Mesenchymal stem cell (in vitro differentiated cells and primary cell): ENCODE data around the gene SAMD10. TPM values are rescaled to one million over a fixed set of nuclear protein-coding genes. Genes with fewer than 3 reads are reported as not detected.

ENCODE experiments used
- DNase-seq: peaks from one replicate; pipeline ENCODE4 v3.0.0-alpha.2; 2013
- H2AFZ ChIP-seq: one replicate; pipeline ENCODE4 v1.6.1; 2013; ENCODE audit warnings: low read depth, mild to moderate bottlenecking, control low read depth, inconsistent platforms, low read length, moderate library complexity
- H2AK5ac ChIP-seq: 2 replicates; pipeline ENCODE4 v1.6.1; 2013; ENCODE audit warnings: low read length, moderate library complexity, mild to moderate bottlenecking, inconsistent platforms; ENCODE audit not compliant: severe bottlenecking
- H2BK120ac ChIP-seq: one replicate; pipeline ENCODE4 v1.6.1; 2013; ENCODE audit warnings: low read depth, mild to moderate bottlenecking, inconsistent platforms, low read length, moderate library complexity
- H2BK12ac ChIP-seq, 2 experiments: one replicate each; pipeline ENCODE4 v1.6.1; 2013; ENCODE audit warnings: inconsistent platforms in 2 of 2, low read length in 2 of 2, mild to moderate bottlenecking in 2 of 2, moderate library complexity in 2 of 2, control low read depth in 1 of 2
- H2BK15ac ChIP-seq: one replicate; pipeline ENCODE4 v1.6.1; 2013; ENCODE audit warnings: mild to moderate bottlenecking, low read depth, inconsistent platforms; ENCODE audit not compliant: poor library complexity, severe bottlenecking
- H2BK5ac ChIP-seq: 2 replicates; pipeline ENCODE4 v1.6.1; 2013; ENCODE audit warnings: low read depth, mild to moderate bottlenecking, low read length, control low read depth, inconsistent platforms; ENCODE audit not compliant: poor library complexity, severe bottlenecking
- H3K14ac ChIP-seq, 2 experiments: one replicate each; pipeline ENCODE4 v1.6.1; 2013; ENCODE audit warnings: inconsistent platforms in 2 of 2, low read length in 2 of 2, control low read depth in 1 of 2, mild to moderate bottlenecking in 1 of 2, moderate library complexity in 1 of 2
- H3K18ac ChIP-seq, 2 experiments: one replicate each; pipeline ENCODE4 v1.6.1; 2013; ENCODE audit warnings: inconsistent platforms in 2 of 2, low read length in 2 of 2, control low read depth in 1 of 2, low read depth in 1 of 2, mild to moderate bottlenecking in 1 of 2
- H3K23ac ChIP-seq, 2 experiments: one replicate each; pipeline ENCODE4 v1.6.1; 2013; ENCODE audit warnings: inconsistent platforms in 2 of 2, low read length in 2 of 2, mild to moderate bottlenecking in 2 of 2, moderate library complexity in 2 of 2, control low read depth in 1 of 2
- H3K27ac ChIP-seq: 2 replicates; pipeline ENCODE4 v1.5.1; 2013; ENCODE audit warnings: mild to moderate bottlenecking, moderate library complexity, low read length, control low read depth, inconsistent platforms; ENCODE audit not compliant: poor library complexity, severe bottlenecking
- H3K27me3 ChIP-seq, 2 experiments: 2 replicates each; pipeline versions ENCODE4 v1.6.1 to v1.7.0; 2013; ENCODE audit warnings: low read length in 2 of 2, mild to moderate bottlenecking in 2 of 2, moderate library complexity in 2 of 2, control low read depth in 1 of 2, inconsistent platforms in 1 of 2; ENCODE audit not compliant: control insufficient read depth in 1 of 2, insufficient read depth in 1 of 2
- H3K36me3 ChIP-seq, 2 experiments: 2 replicates each; pipeline versions ENCODE4 v1.6.1 to v1.7.0; 2013; ENCODE audit warnings: low read length in 2 of 2, control low read depth in 1 of 2, inconsistent platforms in 1 of 2, low read depth in 1 of 2, mild to moderate bottlenecking in 1 of 2; ENCODE audit not compliant: insufficient read depth in 2 of 2, control insufficient read depth in 1 of 2
- H3K4ac ChIP-seq, 2 experiments: one replicate each; pipeline ENCODE4 v1.6.1; 2013; ENCODE audit warnings: inconsistent platforms in 2 of 2, low read length in 2 of 2, mild to moderate bottlenecking in 2 of 2, moderate library complexity in 2 of 2, control low read depth in 1 of 2, low read depth in 1 of 2
- H3K4me1 ChIP-seq: 2 replicates; pipeline ENCODE4 v1.6.1; 2013; ENCODE audit warnings: low read depth, low read length, control low read depth; ENCODE audit not compliant: control insufficient read depth, insufficient read depth
- H3K4me2 ChIP-seq: 2 replicates; pipeline ENCODE4 v1.6.1; 2013; ENCODE audit warnings: low read length, mild to moderate bottlenecking, inconsistent platforms; ENCODE audit not compliant: poor library complexity, severe bottlenecking
- H3K4me3 ChIP-seq, 2 experiments: 2 replicates each; pipeline versions ENCODE4 v1.5.1 to v1.7.0; 2013; ENCODE audit warnings: low read length in 2 of 2, mild to moderate bottlenecking in 2 of 2, control low read depth in 1 of 2, low read depth in 1 of 2; ENCODE audit not compliant: insufficient read depth in 1 of 2
- H3K79me1 ChIP-seq: replicated peaks from 2 replicates; pipeline ENCODE4 v1.6.1; 2013; ENCODE audit warnings: mild to moderate bottlenecking, control low read depth, low read length, inconsistent platforms; ENCODE audit not compliant: poor library complexity, severe bottlenecking
- H3K9ac ChIP-seq: 2 replicates; pipeline ENCODE4 v1.7.0; 2013; ENCODE audit warnings: mild to moderate bottlenecking, low read length, moderate library complexity
- H3K9me3 ChIP-seq: 2 replicates; pipeline ENCODE4 v1.7.0; 2013; ENCODE audit warnings: mild to moderate bottlenecking, low read length; ENCODE audit not compliant: control insufficient read depth
- H4K8ac ChIP-seq: one replicate; pipeline ENCODE4 v1.6.1; 2013; ENCODE audit warnings: inconsistent platforms, mild to moderate bottlenecking, low read length, moderate library complexity
- H4K91ac ChIP-seq: one replicate; pipeline ENCODE4 v1.6.1; 2013; ENCODE audit warnings: mild to moderate bottlenecking, low read length, inconsistent platforms
- WGBS: methylation state at CpG from one replicate; pipeline ENCODE4 v1.1.7; 2013; ENCODE audit warnings: mixed read lengths; 5-methylcytosine and 5-hydroxymethylcytosine counted together
- polyA plus RNA-seq, 2 experiments: library from polyadenylated mRNA; stranded (reverse); fragments of 200-250 nt; gene quantifications; one replicate each; pipeline ENCODE4 v1.2.3, GENCODE V29; 2013

Gene SAMD10
- 2.8 TPM for polyA plus RNA-seq (2013, experiment 1 of 2)
- polyA plus RNA-seq (2013, experiment 2 of 2) = 2.2 TPM

GRCh38 chr20:63979557-63980316 is at the start of gene SAMD10:
Gene SAMD10 (minus strand): TSS chr20:63979642. CDS start chr20:63979467, 175 bp downstream.
- Histone ChIP-seq H2AK5ac (no peak within 1 kb of the TSS), H4K8ac (peak within 1 kb of the TSS; percentile 96), H3K27me3 (no peaks in the 10 kb centered on the region), H3K23ac (peak within 1 kb of the TSS in 1 of 2 experiments; percentile 77), H4K91ac (peak within 1 kb of the TSS; percentile 96), H3K4me3 (peak within 1 kb of the TSS; percentile 63 to 98), H2BK120ac (peak within 1 kb of the TSS; percentile 62), H2BK5ac (no peak within 1 kb of the TSS), H3K9me3 (no peaks in the 10 kb centered on the region), H2BK12ac (peak within 1 kb of the TSS in 1 of 2 experiments; percentile 94), H3K18ac (peak within 1 kb of the TSS; percentile 57 to 71), H3K36me3 (peaks cover 18 to 23% of the 10 kb centered on the region in 2 experiments), H3K9ac (peak within 1 kb of the TSS; percentile 92), H3K4me2 (peak within 1 kb of the TSS; percentile 95), H3K4me1 (peaks cover 54% of the 10 kb centered on the region), H3K14ac (peak within 1 kb of the TSS; percentile 2 to 31), H2AFZ (peak within 1 kb of the TSS; percentile 78), H2BK15ac (peak within 1 kb of the TSS; percentile 85), H3K4ac (peak within 1 kb of the TSS; percentile 28 to 86), H3K27ac (peak within 1 kb of the TSS; percentile 36), H3K79me1 (peaks cover 17% of the 10 kb centered on the region)
- 10% methylated on average over 35 of the region's 52 CpGs for WGBS
- DNase-seq = peak; percentile 70

- no peak overlapping the region for H4K91ac ChIP-seq
Measured at GRCh38 chr20:64027981-64028685, 48.7 kb upstream of the SAMD10 start.

GRCh38 chr20:64025826-64026412 is 46.5 kb upstream of the SAMD10 start:
- Histone ChIP-seq H3K18ac (no peak overlapping the region), H3K4me3 (no peak overlapping the region), H3K9ac (no peak overlapping the region), H3K9me3 (no peaks in the 10 kb centered on the region), H3K23ac (no peak overlapping the region), H2BK12ac (no peak overlapping the region), H2BK15ac (no peak overlapping the region), H3K27ac (no peak overlapping the region), H3K79me1 (peaks cover 41% of the 10 kb centered on the region), H4K8ac (no peak overlapping the region), H4K91ac (no peak overlapping the region), H3K14ac (no peak overlapping the region), H3K27me3 (no peaks in the 10 kb centered on the region), H2AFZ (no peak overlapping the region), H3K4me2 (no peak overlapping the region), H2BK120ac (no peak overlapping the region), H3K36me3 (peaks cover 95 to 98% of the 10 kb centered on the region in 2 experiments), H2BK5ac (no peak overlapping the region), H2AK5ac (no peak overlapping the region), H3K4me1 (peaks cover 7% of the 10 kb centered on the region), H3K4ac (no peak overlapping the region)
- no peak for DNase-seq
- 96% methylated on average over 29 of the region's 29 CpGs for WGBS

More at GRCh38 chr20:64027981-64028685, 48.7 kb upstream of the SAMD10 start:
- H2AFZ ChIP-seq = no peak overlapping the region
- no peaks in the 10 kb centered on the region for H3K27me3 ChIP-seq
- H4K8ac ChIP-seq = no peak overlapping the region
- no peak overlapping the region for H3K9ac ChIP-seq
- no peak overlapping the region for H3K23ac ChIP-seq
- no peak overlapping the region for H3K27ac ChIP-seq
- H3K4me3 ChIP-seq = no peak overlapping the region
- WGBS = 94% methylated on average over 24 of the region's 24 CpGs
- H2AK5ac ChIP-seq = no peak overlapping the region
- no peak overlapping the region for H3K4me2 ChIP-seq
- H2BK12ac ChIP-seq = no peak overlapping the region
- no peak overlapping the region for H3K18ac ChIP-seq
- peaks cover 92 to 96% of the 10 kb centered on the region in 2 experiments for H3K36me3 ChIP-seq
- peaks cover 3% of the 10 kb centered on the region for H3K4me1 ChIP-seq
- H3K79me1 ChIP-seq = peaks cover 33% of the 10 kb centered on the region
- H3K14ac ChIP-seq = no peak overlapping the region
- no peak overlapping the region for H2BK5ac ChIP-seq
- H3K9me3 ChIP-seq = no peaks in the 10 kb centered on the region
- no peak overlapping the region for H3K4ac ChIP-seq
- H2BK15ac ChIP-seq = no peak overlapping the region
- DNase-seq = no peak
- H2BK120ac ChIP-seq = no peak overlapping the region
